ENCODE results near the gene ABCC1. TPM values are rescaled to one million over a fixed set of nuclear protein-coding genes. Genes with fewer than 3 reads are reported as not detected.

The ABCC1 gene
- polyA plus RNA-seq, 1 donor from 2014 or later: 3.0 TPM

GRCh38 chr16:16076423-16076813 is 127.0 kb downstream of the ABCC1 start:
- H4K20me1 ChIP-seq (ENCODE audit: insufficient read depth): no peaks in the 10 kb centered on the region
- H3F3A ChIP-seq (ENCODE audit: insufficient read depth, low read length, poor library complexity, severe bottlenecking): no peaks in the 10 kb centered on the region
- H2AFZ ChIP-seq (ENCODE audit: low read depth, low read length): no peak overlapping the region
- H3K27me3 ChIP-seq (ENCODE audit: insufficient read depth, low read depth, low read length): no peaks in the 10 kb centered on the region
- no peak overlapping the region for H3K4me2 ChIP-seq (ENCODE audit: low read length)
- TF ChIP-seq MXI1 (conservative IDR thresholded peaks at IDR 0.05; ENCODE audit: poor library complexity, severe bottlenecking): no peak
- TF ChIP-seq EP300 (conservative IDR thresholded peaks at IDR 0.05; ENCODE audit: poor library complexity, severe bottlenecking): no peak
- TF ChIP-seq EZH2 (IDR thresholded peaks at IDR 0.05; ENCODE audit: borderline replicate concordance, insufficient read depth, low read length, poor library complexity, severe bottlenecking): no peak
- no peak for TF ChIP-seq REST (IDR thresholded peaks at IDR 0.05; ENCODE audit: borderline replicate concordance)
- no peak for TF ChIP-seq RAD21 (conservative IDR thresholded peaks at IDR 0.05)
- no peak for TF ChIP-seq CTCF (IDR thresholded peaks at IDR 0.05; ENCODE audit: poor library complexity, severe bottlenecking)
- H3K36me3 ChIP-seq (ENCODE audit: insufficient read depth, low read length): no peaks in the 10 kb centered on the region
- H3K4me3 ChIP-seq (ENCODE audit: low read length): no peak overlapping the region
- no peaks in the 10 kb centered on the region for H3K79me2 ChIP-seq (replicated peaks; ENCODE audit: insufficient read depth, low read length)
- H3K9me2 ChIP-seq (ENCODE audit: insufficient read depth, low read length): no peaks in the 10 kb centered on the region
- H3K27ac ChIP-seq (ENCODE audit: low read length): no peak overlapping the region
- H3K9me3 ChIP-seq (ENCODE audit: low read length): no peaks in the 10 kb centered on the region
- H3K9ac ChIP-seq (ENCODE audit: low read length): no peak overlapping the region

- H3F3A ChIP-seq (ENCODE audit: insufficient read depth, low read length, poor library complexity, severe bottlenecking): no peaks in the 10 kb centered on the region
- TF ChIP-seq POLR2AphosphoS5 (IDR thresholded peaks at IDR 0.05): no peak
- TF ChIP-seq MXI1 (conservative IDR thresholded peaks at IDR 0.05; ENCODE audit: poor library complexity, severe bottlenecking): no peak
- TF ChIP-seq CTCF (IDR thresholded peaks at IDR 0.05; ENCODE audit: poor library complexity, severe bottlenecking): no peak
- no peak for TF ChIP-seq EZH2 (IDR thresholded peaks at IDR 0.05; ENCODE audit: borderline replicate concordance, insufficient read depth, low read length, poor library complexity, severe bottlenecking)
- TF ChIP-seq REST (IDR thresholded peaks at IDR 0.05; ENCODE audit: borderline replicate concordance): no peak
- no peak for TF ChIP-seq RAD21 (conservative IDR thresholded peaks at IDR 0.05)
- TF ChIP-seq SMC3 (conservative IDR thresholded peaks at IDR 0.05; ENCODE audit: poor library complexity): no peak
- TF ChIP-seq TAF1 (IDR thresholded peaks at IDR 0.05; ENCODE audit: low read depth): no peak
- TF ChIP-seq EP300 (conservative IDR thresholded peaks at IDR 0.05; ENCODE audit: poor library complexity, severe bottlenecking): no peak
- no peaks in the 10 kb centered on the region for H3K27me3 ChIP-seq (ENCODE audit: insufficient read depth, low read depth, low read length)
- no peaks in the 10 kb centered on the region for H3K79me2 ChIP-seq (replicated peaks; ENCODE audit: insufficient read depth, low read length)
- H3K36me3 ChIP-seq (ENCODE audit: insufficient read depth, low read length): peaks cover 6% of the 10 kb centered on the region
- no peak overlapping the region for H3K27ac ChIP-seq (ENCODE audit: low read length)
- H3K9me3 ChIP-seq (ENCODE audit: low read length): peaks cover 3% of the 10 kb centered on the region
- no peak overlapping the region for H3K4me2 ChIP-seq (ENCODE audit: low read length)
- H3K9me2 ChIP-seq (ENCODE audit: insufficient read depth, low read length): no peaks in the 10 kb centered on the region
- no peaks in the 10 kb centered on the region for H4K20me1 ChIP-seq (ENCODE audit: insufficient read depth)
- no peak overlapping the region for H3K9ac ChIP-seq (ENCODE audit: low read length)
- H3K4me3 ChIP-seq (ENCODE audit: low read length): no peak overlapping the region
- H2AFZ ChIP-seq (ENCODE audit: low read depth, low read length): no peak overlapping the region
Observed at GRCh38 chr16:16080465-16081065, 131.1 kb downstream of the ABCC1 start.
